Endodermal cell (in vitro differentiated cells): ENCODE measurements around the gene CRYBA4. TPM values are rescaled to one million over a fixed set of nuclear protein-coding genes. Genes with fewer than 3 reads are reported as not detected.
A peak's percentile ranks its signal among the peaks of the same experiment; 100 is the strongest.

Experiments
- DNase-seq: peaks from one replicate; pipeline ENCODE4 v3.0.0-alpha.2; 2017
- H3K27ac ChIP-seq: 2 replicates; pipeline ENCODE4 v1.5.1; 2013; ENCODE audit warnings: mild to moderate bottlenecking, low read depth, low read length, moderate library complexity
- H3K27me3 ChIP-seq: 2 replicates; pipeline ENCODE4 v1.6.1; 2013; ENCODE audit warnings: mild to moderate bottlenecking, low read length, moderate library complexity; ENCODE audit not compliant: insufficient read depth, control insufficient read depth, poor library complexity, severe bottlenecking
- H3K36me3 ChIP-seq: 2 replicates; pipeline ENCODE4 v1.7.0; 2013; ENCODE audit warnings: mild to moderate bottlenecking, low read length, moderate library complexity; ENCODE audit not compliant: control insufficient read depth, insufficient read depth
- H3K4me1 ChIP-seq: one replicate; pipeline ENCODE4 v1.7.0; 2013; ENCODE audit warnings: low read length; ENCODE audit not compliant: control insufficient read depth, insufficient read depth
- H3K4me3 ChIP-seq: 2 replicates; pipeline ENCODE4 v1.5.1; 2013; ENCODE audit warnings: mild to moderate bottlenecking, low read length, moderate library complexity
- H3K9ac ChIP-seq: 2 replicates; pipeline ENCODE4 v1.6.1; 2013; ENCODE audit warnings: mild to moderate bottlenecking, low read length, moderate library complexity; ENCODE audit not compliant: poor library complexity, severe bottlenecking; ENCODE audit errors: extremely low read depth
- H3K9me3 ChIP-seq: 2 replicates; pipeline ENCODE4 v1.6.1; 2013; ENCODE audit warnings: mild to moderate bottlenecking, low read length, moderate library complexity; ENCODE audit not compliant: control insufficient read depth
- H3K27ac Mint-ChIP-seq: 2 replicates; pipeline ENCODE4 v1.8.0; 2020; ENCODE audit warnings: mixed read lengths
- H3K27me3 Mint-ChIP-seq: 2 replicates; pipeline ENCODE4 v1.8.0; 2021; ENCODE audit warnings: mild to moderate bottlenecking, mixed read lengths; ENCODE audit not compliant: insufficient read depth
- H3K36me3 Mint-ChIP-seq: 2 replicates; pipeline ENCODE4 v1.8.0; 2020; ENCODE audit warnings: low read depth, mixed read lengths
- H3K4me1 Mint-ChIP-seq: 2 replicates; pipeline ENCODE4 v1.8.0; 2020; ENCODE audit warnings: mixed read lengths
- H3K4me3 Mint-ChIP-seq: 2 replicates; pipeline ENCODE4 v1.8.0; 2020; ENCODE audit warnings: mild to moderate bottlenecking, moderate library complexity, mixed read lengths
- H3K9me3 Mint-ChIP-seq: 2 replicates; pipeline ENCODE4 v1.8.0; 2020; ENCODE audit warnings: mild to moderate bottlenecking, mixed read lengths
- CTCF ChIP-seq: fragments of 200-600 bp; sonication (generic); conservative IDR thresholded peaks from 2 replicates; pipeline ENCODE4 v1.5.0; 2021; ENCODE audit warnings: antibody characterized with exemption, mild to moderate bottlenecking
- WGBS, 2 experiments: methylation state at CpG; one replicate each; pipeline versions ENCODE4 v1.1.5 to v1.1.7; 2013; ENCODE audit warnings: missing lambda C conversion rate in 2 of 2, mixed read lengths in 1 of 2; ENCODE audit not compliant: insufficient coverage in 1 of 2, insufficient read length in 1 of 2; 5-methylcytosine and 5-hydroxymethylcytosine counted together
- total RNA-seq, 2 donors: library from RNA; stranded (reverse); fragmentation: NEBNext Ultra II Directional in 1 of 2; extraction: Animal tissue kit (Norgen Biotek cat#: 25700) in 1 of 2; gene quantifications; 2 replicates in 1 of 2; 3 replicates in 1 of 2; pipeline ENCODE4 v1.2.1, GENCODE V29; 2021

Gene CRYBA4
- total RNA-seq, 2 donors from 2014 or later: not detected

GRCh38 chr22:26650722-26651421 is 29.1 kb downstream of the CRYBA4 start:
- Mint-ChIP-seq H3K4me1 (peaks cover 33% of the 10 kb centered on the region), H3K36me3 (no peaks in the 10 kb centered on the region), H3K4me3 (no peak overlapping the region), H3K9me3 (no peaks in the 10 kb centered on the region), H3K27me3 (peaks cover 84% of the 10 kb centered on the region), H3K27ac (no peak overlapping the region)
- H3K36me3 ChIP-seq: no peaks in the 10 kb centered on the region
- no peaks in the 10 kb centered on the region for H3K9me3 ChIP-seq
- H3K4me3 ChIP-seq: no peak overlapping the region
- no peak overlapping the region for H3K27ac ChIP-seq
- WGBS, 2 experiments: 77 to 91% methylated on average over 3 to 6 of the region's 6 CpGs
- TF ChIP-seq CTCF: no peak
- H3K9ac ChIP-seq: no peak overlapping the region
- DNase-seq: no peak
- H3K27me3 ChIP-seq: peaks cover 51% of the 10 kb centered on the region
- peaks cover 1% of the 10 kb centered on the region for H3K4me1 ChIP-seq

DNA sequence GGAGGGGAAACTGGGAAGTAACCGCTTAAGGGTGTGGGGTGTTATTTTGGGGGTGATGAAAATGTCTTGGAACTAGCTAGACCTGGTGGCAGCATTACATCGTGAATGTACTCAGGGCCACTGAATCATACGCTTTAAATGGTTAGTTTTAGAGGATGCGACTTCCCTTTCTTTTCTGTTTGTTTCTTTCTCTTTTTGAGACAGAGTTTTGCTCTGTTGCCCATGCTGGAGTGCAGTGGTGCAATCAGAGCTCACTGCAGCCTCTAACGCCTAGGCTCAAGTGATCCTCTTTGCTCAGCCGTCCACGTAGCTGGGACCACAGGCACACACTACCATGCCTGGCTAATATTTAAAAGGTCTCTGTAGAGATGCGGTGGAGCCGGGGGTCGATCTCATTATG is 30.1 kb downstream of the CRYBA4 start:
- no peak for DNase-seq
- H3K4me1 Mint-ChIP-seq: peaks cover 25% of the 10 kb centered on the region
- WGBS, 2 experiments: 91 to 94% methylated on average over 10 of the region's 10 CpGs
- TF ChIP-seq CTCF: no peak
- peaks cover 87% of the 10 kb centered on the region for H3K27me3 Mint-ChIP-seq
- H3K9me3 ChIP-seq: no peaks in the 10 kb centered on the region
- no peak overlapping the region for H3K9ac ChIP-seq
- no peaks in the 10 kb centered on the region for H3K36me3 Mint-ChIP-seq
- no peak overlapping the region for H3K27ac ChIP-seq
- no peaks in the 10 kb centered on the region for H3K4me1 ChIP-seq
- H3K27me3 ChIP-seq: peaks cover 55% of the 10 kb centered on the region
- no peaks in the 10 kb centered on the region for H3K9me3 Mint-ChIP-seq
- no peak overlapping the region for H3K27ac Mint-ChIP-seq
- no peak overlapping the region for H3K4me3 Mint-ChIP-seq
- H3K36me3 ChIP-seq: no peaks in the 10 kb centered on the region
- H3K4me3 ChIP-seq: no peak overlapping the region

DNA sequence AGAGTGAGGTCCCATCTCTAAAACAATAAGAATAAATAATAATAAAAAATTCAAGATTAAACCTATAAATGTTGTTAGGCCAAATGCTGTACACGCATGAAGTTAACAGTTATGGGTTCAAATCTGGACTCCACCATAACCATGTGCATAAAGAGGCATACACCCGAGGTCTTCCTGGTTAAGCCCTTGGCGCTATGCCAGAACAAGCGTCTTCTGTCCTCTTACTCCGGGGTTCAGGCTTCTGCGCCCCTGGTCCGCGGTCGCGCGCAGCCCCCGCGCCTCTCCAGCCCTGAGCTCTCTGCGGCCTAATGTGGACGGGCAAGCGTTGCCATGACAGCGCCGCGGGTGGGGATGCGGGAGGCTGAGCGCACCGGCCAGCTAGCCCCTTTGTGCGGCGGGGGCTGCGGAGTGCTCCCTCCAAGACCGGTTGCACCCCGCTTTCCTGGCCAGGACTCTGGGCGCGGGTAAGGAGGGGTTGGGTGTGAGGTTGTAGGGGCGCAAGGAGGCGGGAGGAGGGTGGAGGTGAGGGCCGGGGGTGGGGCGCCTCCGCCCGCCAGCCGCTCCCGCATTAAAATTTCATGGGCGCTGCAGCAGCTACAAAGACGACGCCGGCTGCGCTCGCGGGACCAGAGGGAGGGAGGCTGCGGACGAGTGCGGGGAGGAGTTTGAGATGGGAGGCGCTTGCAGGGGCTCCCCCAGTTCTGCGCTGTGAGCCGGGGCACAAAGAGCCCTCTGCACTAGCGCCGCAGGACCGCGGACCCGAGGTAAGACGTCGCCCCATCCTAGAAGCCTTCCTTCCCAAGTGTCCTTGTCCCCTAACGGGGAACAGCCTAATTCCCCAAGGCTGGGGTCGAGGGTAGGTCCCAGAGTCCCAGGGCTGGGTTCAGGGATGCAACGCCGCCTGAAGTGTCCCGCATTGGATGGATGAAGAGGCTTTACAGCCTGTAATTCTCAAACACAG is 35.4 kb downstream of the CRYBA4 start, which contains the start of gene MIAT:
Gene MIAT, plus strand, starts transcription at position 698 of the 961 bp plus-strand sequence.
- TF ChIP-seq CTCF: no peak
- Mint-ChIP-seq H3K27me3 (peaks cover 64% of the 10 kb centered on the region), H3K4me1 (peaks cover 24% of the 10 kb centered on the region), H3K36me3 (no peaks in the 10 kb centered on the region), H3K27ac (no peak within 1 kb of the TSS), H3K4me3 (peak within 1 kb of the TSS; percentile 61), H3K9me3 (no peaks in the 10 kb centered on the region)
- Histone ChIP-seq H3K36me3 (no peaks in the 10 kb centered on the region), H3K9ac (no peak within 1 kb of the TSS), H3K9me3 (no peaks in the 10 kb centered on the region), H3K4me3 (peak within 1 kb of the TSS; percentile 74), H3K27ac (peak within 1 kb of the TSS; percentile 90), H3K27me3 (peaks cover 40% of the 10 kb centered on the region), H3K4me1 (peaks cover 11% of the 10 kb centered on the region)
- WGBS, 2 experiments: 8 to 18% methylated on average over 11 to 62 of the region's 62 CpGs
- peak; percentile 85 for DNase-seq
